Kidney (tissue), 14 donors: ENCODE results near the gene ZNF44. TPM values are rescaled to one million over a fixed set of nuclear protein-coding genes. Genes with fewer than 3 reads are reported as not detected.

ENCODE experiments used
- DNase-seq, 5 donors: peaks; one replicate each; pipeline ENCODE4 v3.0.0-alpha.2; 2013 to 2020
- FAIRE-seq: peaks from 2 replicates; lab custom pipeline; 2012; peaks lifted over from hg19 to GRCh38; lab: Jason Lieb, UNC
- H3K27ac ChIP-seq, 2 donors: one replicate each; pipeline ENCODE4 v1.7.0; 2013; ENCODE audit warnings: low read depth in 2 of 2, low read length in 2 of 2, inconsistent platforms in 1 of 2
- H3K27me3 ChIP-seq: one replicate; pipeline ENCODE4 v1.7.1; 2013; ENCODE audit warnings: low read length, inconsistent platforms; ENCODE audit not compliant: control insufficient read depth, insufficient read depth
- H3K36me3 ChIP-seq, 3 donors: one replicate each; pipeline versions ENCODE4 v1.7.0 to v1.7.1; 2013; ENCODE audit warnings: low read length in 3 of 3, control low read depth in 1 of 3, inconsistent platforms in 1 of 3; ENCODE audit not compliant: insufficient read depth in 3 of 3, control insufficient read depth in 2 of 3
- H3K4me1 ChIP-seq, 3 donors: one replicate each; pipeline versions ENCODE4 v1.7.0 to v1.7.1; 2013; ENCODE audit warnings: low read length in 3 of 3, inconsistent platforms in 1 of 3, low read depth in 1 of 3; ENCODE audit not compliant: control insufficient read depth in 2 of 3, insufficient read depth in 2 of 3
- H3K4me3 ChIP-seq, 3 donors: one replicate each; pipeline versions ENCODE4 v1.7.0 to v1.8.1; 2013; ENCODE audit warnings: low read length in 3 of 3, control low read depth in 1 of 3, inconsistent platforms in 1 of 3
- H3K9ac ChIP-seq, 3 donors: one replicate each; pipeline versions ENCODE4 v1.7.0 to v1.7.1; 2013; ENCODE audit warnings: low read length in 3 of 3, control low read depth in 1 of 3, inconsistent platforms in 1 of 3
- H3K9me3 ChIP-seq, 3 donors: one replicate each; pipeline versions ENCODE4 v1.7.0 to v1.7.1; 2013; ENCODE audit warnings: low read length in 3 of 3, control low read depth in 1 of 3, inconsistent platforms in 1 of 3; ENCODE audit not compliant: control insufficient read depth in 2 of 3, insufficient read depth in 1 of 3
- CTCF ChIP-seq: IDR thresholded peaks from 3 replicates; pipeline ENCODE4 v1.5.1; 2012; ENCODE audit warnings: mild to moderate bottlenecking, moderate library complexity, borderline replicate concordance; ENCODE audit not compliant: insufficient read depth; ENCODE audit errors: extremely low read depth
- intact Hi-C: fragments of 100-400 bp; cut with DNase I; formaldehyde crosslinking; loops from one replicate; pipeline ENCODE4 v1.11.1; 2022
- polyA plus RNA-seq: library from polyadenylated mRNA; stranded (reverse); fragments of 350-450 nt; fragmentation: Illumina TruSeq; extraction: RNeasy Lipid Tissue Mini Kit (QIAGEN cat#74804); gene quantifications from one replicate; pipeline ENCODE4 v1.2.3, GENCODE V29; 2014; ENCODE audit warnings: low read depth, low replicate concordance; ENCODE audit not compliant: insufficient read depth
- total RNA-seq: library from RNA; stranded (reverse); fragmentation: NEBNext Ultra II Directional; extraction: Animal tissue kit (Norgen Biotek cat#: 25700); gene quantifications from one replicate; pipeline ENCODE4 v1.2.1, GENCODE V29; 2021
- donor health status: control.
- donor health status: control.
- donor health status: control.
- donor health status: control.
- donor health status: control.
- donor health status: DM: yes; HTN: yes; CAD: no.
- donor health status: Normal renal cell carcinoma (clear cell type).

The ZNF44 gene
- total and polyA plus RNA-seq, 2 donors from 2014 or later, result 27.1 to 35.5 TPM

- Histone ChIP-seq H3K36me3 (peaks cover 0 to 6% (median 0%) of the 10 kb centered on the region in 3 donors), H3K9ac (peak overlapping the region; percentile 34 to 98 (median 74)), H3K27me3 (no peaks in the 10 kb centered on the region), H3K4me1 (peaks cover 0 to 12% (median 5%) of the 10 kb centered on the region in 3 donors), H3K4me3 (peak overlapping the region; percentile 82 to 98 (median 85)), H3K9me3 (no peaks in the 10 kb centered on the region), H3K27ac (peak overlapping the region; percentile 96 to 98)
- DNase-seq (peak; percentile 90 to 95 (median 94)), FAIRE-seq (peak; percentile 59)
- intact Hi-C loops, result no loop called here
- no peak for TF ChIP-seq CTCF
Measured at GRCh38 chr19:12293777-12294248, 870 bp downstream of the ZNF44 start.

GRCh38 chr19:12289790-12290065 lies 5.0 kb downstream of the ZNF44 start:
- H3K4me3 ChIP-seq, result no peak overlapping the region
- TF ChIP-seq CTCF, result no peak
- no peaks in the 10 kb centered on the region for H3K9me3 ChIP-seq
- no peak overlapping the region for H3K27ac ChIP-seq
- no peak for FAIRE-seq
- intact Hi-C loops, result no loop called here
- H3K4me1 ChIP-seq, result peaks cover 0 to 12% (median 5%) of the 10 kb centered on the region in 3 donors
- H3K36me3 ChIP-seq, result peaks cover 0 to 6% (median 0%) of the 10 kb centered on the region in 3 donors
- no peaks in the 10 kb centered on the region for H3K27me3 ChIP-seq
- no peak for DNase-seq
- H3K9ac ChIP-seq, result no peak overlapping the region

- no peak for TF ChIP-seq CTCF
- H3K27me3 ChIP-seq, result no peaks in the 10 kb centered on the region
- H3K9me3 ChIP-seq, result no peaks in the 10 kb centered on the region
- peaks cover 0 to 8% (median 5%) of the 10 kb centered on the region in 3 donors for H3K4me1 ChIP-seq
- H3K9ac ChIP-seq, result no peak overlapping the region
- H3K4me3 ChIP-seq, result no peak overlapping the region
- peak in 3 of 5 donors; percentile 18 to 80 (median 54) for DNase-seq
- H3K36me3 ChIP-seq, result peaks cover 0 to 6% (median 0%) of the 10 kb centered on the region in 3 donors
- no peak overlapping the region for H3K27ac ChIP-seq
- intact Hi-C loops, result no loop called here
- no peak for FAIRE-seq
Measured at GRCh38 chr19:12287958-12288500, 6.7 kb downstream of the ZNF44 start.
